Measurements from ENCODE around the gene CNTRL. TPM values are rescaled to one million over a fixed set of nuclear protein-coding genes. Genes with fewer than 3 reads are reported as not detected.

Gene CNTRL
- total RNA-seq, 1 experiment from 2014 or later = 13.4 TPM

DNA sequence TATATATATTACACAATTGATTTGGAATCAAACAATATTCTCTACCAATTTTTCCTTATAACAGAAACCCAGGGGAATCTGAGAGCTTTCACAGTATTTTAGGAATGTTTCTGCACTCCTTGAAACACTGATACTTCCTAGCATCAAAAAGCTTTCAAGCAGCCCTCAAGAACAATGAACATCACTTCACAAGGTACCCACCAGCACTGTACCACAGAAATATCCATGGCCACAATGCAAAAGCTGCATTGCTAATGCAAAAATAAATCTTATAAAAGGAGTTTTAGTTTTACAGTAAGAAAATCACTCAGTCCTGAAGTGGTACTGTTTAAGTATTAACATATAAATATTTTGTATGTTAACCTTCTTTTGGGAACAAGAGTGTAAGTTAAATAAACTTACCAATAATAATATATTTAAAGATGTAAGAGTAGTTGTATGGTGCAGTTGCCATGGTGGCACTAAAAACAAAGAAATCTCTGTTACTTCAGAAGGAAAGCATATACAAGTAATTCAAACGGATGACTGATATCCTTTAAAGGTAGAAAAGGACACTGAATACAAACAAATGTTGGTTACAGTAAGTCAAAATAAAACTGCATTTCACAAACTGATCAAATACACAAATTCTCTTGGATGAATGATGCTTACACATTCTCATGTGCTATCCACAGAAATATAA, 118.3 kb downstream of the CNTRL start:
- RAD21 ChIA-PET (ENCODE audit: low non-redundant PET in 1 of 2, low total read pairs in 2 of 2, uncharacterized antibody in 2 of 2, unreplicated experiment in 2 of 2) = no interaction called here
- TF ChIP-seq YY1 (IDR thresholded peaks at IDR 0.05; ENCODE audit: extremely low read depth, insufficient replicate concordance, low read depth, low read length) (no peak), EGR1 (IDR thresholded peaks at IDR 0.05; ENCODE audit: low read depth) (no peak), SIN3A (IDR thresholded peaks at IDR 0.05; ENCODE audit: low read depth) (no peak), FOSL1 (IDR thresholded peaks at IDR 0.05; ENCODE audit: low read depth) (no peak), ZNF274 (IDR thresholded peaks at IDR 0.05; ENCODE audit: low read depth, low read length) (no peak), SRF (IDR thresholded peaks at IDR 0.05; ENCODE audit: low read depth) (no peak), EZH2phosphoT487 (IDR thresholded peaks at IDR 0.05; ENCODE audit: borderline replicate concordance) (no peak), RAD21 (IDR thresholded peaks at IDR 0.05; ENCODE audit: low read depth) (no peak), CBX3 (IDR thresholded peaks at IDR 0.05; ENCODE audit: low read depth) (no peak), POLR2A (IDR thresholded peaks at IDR 0.05; ENCODE audit: borderline replicate concordance, extremely low read depth, insufficient read depth, insufficient read length) (no peak), SP1 (IDR thresholded peaks at IDR 0.05; ENCODE audit: low read depth) (no peak), ELF1 (IDR thresholded peaks at IDR 0.05; ENCODE audit: borderline replicate concordance, low read depth) (no peak), ZFX (IDR thresholded peaks at IDR 0.05) (no peak), JUND (IDR thresholded peaks at IDR 0.05) (no peak), POLR2AphosphoS5 (IDR thresholded peaks at IDR 0.05; ENCODE audit: low read depth, low read length) (no peak)
- TF ChIP-seq, protein P1, sequence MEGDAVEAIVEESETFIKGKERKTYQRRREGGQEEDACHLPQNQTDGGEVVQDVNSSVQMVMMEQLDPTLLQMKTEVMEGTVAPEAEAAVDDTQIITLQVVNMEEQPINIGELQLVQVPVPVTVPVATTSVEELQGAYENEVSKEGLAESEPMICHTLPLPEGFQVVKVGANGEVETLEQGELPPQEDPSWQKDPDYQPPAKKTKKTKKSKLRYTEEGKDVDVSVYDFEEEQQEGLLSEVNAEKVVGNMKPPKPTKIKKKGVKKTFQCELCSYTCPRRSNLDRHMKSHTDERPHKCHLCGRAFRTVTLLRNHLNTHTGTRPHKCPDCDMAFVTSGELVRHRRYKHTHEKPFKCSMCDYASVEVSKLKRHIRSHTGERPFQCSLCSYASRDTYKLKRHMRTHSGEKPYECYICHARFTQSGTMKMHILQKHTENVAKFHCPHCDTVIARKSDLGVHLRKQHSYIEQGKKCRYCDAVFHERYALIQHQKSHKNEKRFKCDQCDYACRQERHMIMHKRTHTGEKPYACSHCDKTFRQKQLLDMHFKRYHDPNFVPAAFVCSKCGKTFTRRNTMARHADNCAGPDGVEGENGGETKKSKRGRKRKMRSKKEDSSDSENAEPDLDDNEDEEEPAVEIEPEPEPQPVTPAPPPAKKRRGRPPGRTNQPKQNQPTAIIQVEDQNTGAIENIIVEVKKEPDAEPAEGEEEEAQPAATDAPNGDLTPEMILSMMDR (IDR thresholded peaks at IDR 0.05 in 2 of 3, conservative IDR thresholded peaks at IDR 0.05 in 1 of 3; ENCODE audit: borderline replicate concordance in 1 of 3, insufficient read depth in 1 of 3, low read depth in 2 of 3, low read length in 2 of 3) = no peak
- TF ChIP-seq, protein P2, sequence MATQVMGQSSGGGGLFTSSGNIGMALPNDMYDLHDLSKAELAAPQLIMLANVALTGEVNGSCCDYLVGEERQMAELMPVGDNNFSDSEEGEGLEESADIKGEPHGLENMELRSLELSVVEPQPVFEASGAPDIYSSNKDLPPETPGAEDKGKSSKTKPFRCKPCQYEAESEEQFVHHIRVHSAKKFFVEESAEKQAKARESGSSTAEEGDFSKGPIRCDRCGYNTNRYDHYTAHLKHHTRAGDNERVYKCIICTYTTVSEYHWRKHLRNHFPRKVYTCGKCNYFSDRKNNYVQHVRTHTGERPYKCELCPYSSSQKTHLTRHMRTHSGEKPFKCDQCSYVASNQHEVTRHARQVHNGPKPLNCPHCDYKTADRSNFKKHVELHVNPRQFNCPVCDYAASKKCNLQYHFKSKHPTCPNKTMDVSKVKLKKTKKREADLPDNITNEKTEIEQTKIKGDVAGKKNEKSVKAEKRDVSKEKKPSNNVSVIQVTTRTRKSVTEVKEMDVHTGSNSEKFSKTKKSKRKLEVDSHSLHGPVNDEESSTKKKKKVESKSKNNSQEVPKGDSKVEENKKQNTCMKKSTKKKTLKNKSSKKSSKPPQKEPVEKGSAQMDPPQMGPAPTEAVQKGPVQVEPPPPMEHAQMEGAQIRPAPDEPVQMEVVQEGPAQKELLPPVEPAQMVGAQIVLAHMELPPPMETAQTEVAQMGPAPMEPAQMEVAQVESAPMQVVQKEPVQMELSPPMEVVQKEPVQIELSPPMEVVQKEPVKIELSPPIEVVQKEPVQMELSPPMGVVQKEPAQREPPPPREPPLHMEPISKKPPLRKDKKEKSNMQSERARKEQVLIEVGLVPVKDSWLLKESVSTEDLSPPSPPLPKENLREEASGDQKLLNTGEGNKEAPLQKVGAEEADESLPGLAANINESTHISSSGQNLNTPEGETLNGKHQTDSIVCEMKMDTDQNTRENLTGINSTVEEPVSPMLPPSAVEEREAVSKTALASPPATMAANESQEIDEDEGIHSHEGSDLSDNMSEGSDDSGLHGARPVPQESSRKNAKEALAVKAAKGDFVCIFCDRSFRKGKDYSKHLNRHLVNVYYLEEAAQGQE (IDR thresholded peaks at IDR 0.05; ENCODE audit: low read depth) = no peak
- TF ChIP-seq, protein P3, sequence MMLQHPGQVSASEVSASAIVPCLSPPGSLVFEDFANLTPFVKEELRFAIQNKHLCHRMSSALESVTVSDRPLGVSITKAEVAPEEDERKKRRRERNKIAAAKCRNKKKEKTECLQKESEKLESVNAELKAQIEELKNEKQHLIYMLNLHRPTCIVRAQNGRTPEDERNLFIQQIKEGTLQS (IDR thresholded peaks at IDR 0.05) = no peak
- TF ChIP-seq, protein P4, sequence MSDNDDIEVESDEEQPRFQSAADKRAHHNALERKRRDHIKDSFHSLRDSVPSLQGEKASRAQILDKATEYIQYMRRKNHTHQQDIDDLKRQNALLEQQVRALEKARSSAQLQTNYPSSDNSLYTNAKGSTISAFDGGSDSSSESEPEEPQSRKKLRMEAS (IDR thresholded peaks at IDR 0.05) = no peak
- TF ChIP-seq, protein P5, sequence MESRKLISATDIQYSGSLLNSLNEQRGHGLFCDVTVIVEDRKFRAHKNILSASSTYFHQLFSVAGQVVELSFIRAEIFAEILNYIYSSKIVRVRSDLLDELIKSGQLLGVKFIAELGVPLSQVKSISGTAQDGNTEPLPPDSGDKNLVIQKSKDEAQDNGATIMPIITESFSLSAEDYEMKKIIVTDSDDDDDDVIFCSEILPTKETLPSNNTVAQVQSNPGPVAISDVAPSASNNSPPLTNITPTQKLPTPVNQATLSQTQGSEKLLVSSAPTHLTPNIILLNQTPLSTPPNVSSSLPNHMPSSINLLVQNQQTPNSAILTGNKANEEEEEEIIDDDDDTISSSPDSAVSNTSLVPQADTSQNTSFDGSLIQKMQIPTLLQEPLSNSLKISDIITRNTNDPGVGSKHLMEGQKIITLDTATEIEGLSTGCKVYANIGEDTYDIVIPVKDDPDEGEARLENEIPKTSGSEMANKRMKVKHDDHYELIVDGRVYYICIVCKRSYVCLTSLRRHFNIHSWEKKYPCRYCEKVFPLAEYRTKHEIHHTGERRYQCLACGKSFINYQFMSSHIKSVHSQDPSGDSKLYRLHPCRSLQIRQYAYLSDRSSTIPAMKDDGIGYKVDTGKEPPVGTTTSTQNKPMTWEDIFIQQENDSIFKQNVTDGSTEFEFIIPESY (IDR thresholded peaks at IDR 0.05; ENCODE audit: extremely low read depth, insufficient replicate concordance, low read length) = no peak
- intact Hi-C loops (cut with micrococcal nuclease) = no loop called here
- H3K9me3 ChIP-seq (ENCODE audit: control insufficient read depth in 1 of 2, insufficient read depth in 1 of 2, low read depth in 1 of 2, low read length in 2 of 2) = no peaks in the 10 kb centered on the region
- POLR2A ChIA-PET = no interaction called here
- H3K27me3 ChIP-seq (ENCODE audit: insufficient read depth, low read length) = no peaks in the 10 kb centered on the region
- CTCF ChIA-PET = no interaction called here
- H3K36me3 ChIP-seq (ENCODE audit: control insufficient read depth in 1 of 2, insufficient read depth in 2 of 2, low read length in 2 of 2) = no peaks in the 10 kb centered on the region
- peaks cover 99% of the 10 kb centered on the region for H3K79me2 ChIP-seq (ENCODE audit: insufficient read depth, low read length)
- H3K4me1 ChIP-seq (ENCODE audit: control insufficient read depth in 1 of 2, insufficient read depth in 2 of 2, low read length in 2 of 2) = no peaks in the 10 kb centered on the region
- H3K27ac ChIP-seq (ENCODE audit: low read depth, low read length) = no peak overlapping the region
- DNase-seq (ENCODE audit: low read depth, low spot score) (no peak), ATAC-seq (no peak)
- no TSS peak for BruUV-seq (replicated peaks)
- H3K4me2 ChIP-seq (ENCODE audit: low read length) = no peak overlapping the region
- H2AFZ ChIP-seq (ENCODE audit: low read depth, low read length, poor library complexity, severe bottlenecking) = no peak overlapping the region
- no peaks in the 10 kb centered on the region for H3K9me2 ChIP-seq (ENCODE audit: insufficient read depth)
- no peak overlapping the region for H3K4me3 ChIP-seq (replicated peaks in 1 of 2; ENCODE audit: low read depth in 1 of 2, low read length in 2 of 2)
- no peak overlapping the region for H3K9ac ChIP-seq (ENCODE audit: low read length)
- H4K20me1 ChIP-seq (ENCODE audit: insufficient read depth) = peaks cover 39% of the 10 kb centered on the region; the same call in 1 of the 2 replicates
